Measurements from ENCODE around the gene SGK1.

GRCh38 chr6:134233180-134233955, 84.5 kb downstream of the SGK1 start:
- TF ChIP-seq TARDBP (IDR thresholded peaks at IDR 0.05) (no peak), SP1 (IDR thresholded peaks at IDR 0.05) (no peak), BHLHE40 (IDR thresholded peaks at IDR 0.05; ENCODE audit: borderline replicate concordance) (no peak), ELF4 (IDR thresholded peaks at IDR 0.05) (no peak), SUZ12 (IDR thresholded peaks at IDR 0.05) (no peak), FOXA1 (IDR thresholded peaks at IDR 0.05) (no peak), FOXK2 (IDR thresholded peaks at IDR 0.05) (no peak), HDGF (IDR thresholded peaks at IDR 0.05; ENCODE audit: borderline replicate concordance) (no peak), FOXM1 (IDR thresholded peaks at IDR 0.05; ENCODE audit: borderline replicate concordance) (no peak), CTBP1 (IDR thresholded peaks at IDR 0.05; ENCODE audit: borderline replicate concordance) (no peak), ZNF384 (IDR thresholded peaks at IDR 0.05) (no peak), ARNT (IDR thresholded peaks at IDR 0.05) (no peak)

Measured in HEK293T (cell line).